ENCODE data around the gene TIAM2.

- TF ChIP-seq CTCF (IDR thresholded peaks at IDR 0.05), result no peak
- no peak for TF ChIP-seq POLR2AphosphoS5 (IDR thresholded peaks at IDR 0.05)
- no peak for TF ChIP-seq EP300 (IDR thresholded peaks at IDR 0.05)
- TF ChIP-seq POLR2A (IDR thresholded peaks at IDR 0.05), result no peak
Observed at GRCh38 chr6:155130161-155130853, 135.2 kb downstream of the TIAM2 start.

Measured in sigmoid colon (tissue), 4 donors.